ENCODE results near the gene CTAGE9. TPM values are rescaled to one million over a fixed set of nuclear protein-coding genes. Genes with fewer than 3 reads are reported as not detected.

The CTAGE9 gene
- total RNA-seq, 3 donors from 2014 or later: 0.16 TPM; not detected in 2

DNA sequence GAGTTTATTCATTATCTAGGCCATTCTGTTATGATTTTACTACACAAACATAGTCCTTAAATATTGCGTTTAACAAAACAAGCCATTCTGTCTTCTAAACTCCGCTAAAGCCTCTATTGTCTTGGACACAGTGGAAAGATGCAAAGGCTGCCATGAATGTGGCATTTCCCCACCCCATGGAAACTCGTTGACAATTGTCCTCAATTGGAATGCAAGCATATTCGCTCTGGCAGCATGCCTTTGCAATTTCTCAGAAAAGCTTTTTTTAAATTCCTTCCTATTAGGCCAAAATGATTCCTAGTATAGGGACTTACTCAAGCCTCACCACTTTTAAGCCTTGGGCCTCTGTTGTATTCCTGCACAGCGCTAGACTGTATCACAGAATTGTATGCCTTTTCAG is 32.4 kb downstream of the CTAGE9 start:
- H3K27ac ChIP-seq: no peak overlapping the region
- no peak overlapping the region for H3K4me3 ChIP-seq
- no peaks in the 10 kb centered on the region for H3K36me3 ChIP-seq
- no peak for TF ChIP-seq POLR2AphosphoS5 (IDR thresholded peaks at IDR 0.05)
- TF ChIP-seq, protein P1, sequence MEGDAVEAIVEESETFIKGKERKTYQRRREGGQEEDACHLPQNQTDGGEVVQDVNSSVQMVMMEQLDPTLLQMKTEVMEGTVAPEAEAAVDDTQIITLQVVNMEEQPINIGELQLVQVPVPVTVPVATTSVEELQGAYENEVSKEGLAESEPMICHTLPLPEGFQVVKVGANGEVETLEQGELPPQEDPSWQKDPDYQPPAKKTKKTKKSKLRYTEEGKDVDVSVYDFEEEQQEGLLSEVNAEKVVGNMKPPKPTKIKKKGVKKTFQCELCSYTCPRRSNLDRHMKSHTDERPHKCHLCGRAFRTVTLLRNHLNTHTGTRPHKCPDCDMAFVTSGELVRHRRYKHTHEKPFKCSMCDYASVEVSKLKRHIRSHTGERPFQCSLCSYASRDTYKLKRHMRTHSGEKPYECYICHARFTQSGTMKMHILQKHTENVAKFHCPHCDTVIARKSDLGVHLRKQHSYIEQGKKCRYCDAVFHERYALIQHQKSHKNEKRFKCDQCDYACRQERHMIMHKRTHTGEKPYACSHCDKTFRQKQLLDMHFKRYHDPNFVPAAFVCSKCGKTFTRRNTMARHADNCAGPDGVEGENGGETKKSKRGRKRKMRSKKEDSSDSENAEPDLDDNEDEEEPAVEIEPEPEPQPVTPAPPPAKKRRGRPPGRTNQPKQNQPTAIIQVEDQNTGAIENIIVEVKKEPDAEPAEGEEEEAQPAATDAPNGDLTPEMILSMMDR (IDR thresholded peaks at IDR 0.05): no peak
- TF ChIP-seq POLR2A (IDR thresholded peaks at IDR 0.05): no peak
- intact Hi-C loops (cut with DNase I; ENCODE audit: low total_unique reads): no loop called here
- H3K27me3 ChIP-seq: no peaks in the 10 kb centered on the region
- H3K4me1 ChIP-seq: no peaks in the 10 kb centered on the region
- H3K9me3 ChIP-seq: no peaks in the 10 kb centered on the region
- no peak for DNase-seq (ENCODE audit: low spot score in 2 of 2)

DNA sequence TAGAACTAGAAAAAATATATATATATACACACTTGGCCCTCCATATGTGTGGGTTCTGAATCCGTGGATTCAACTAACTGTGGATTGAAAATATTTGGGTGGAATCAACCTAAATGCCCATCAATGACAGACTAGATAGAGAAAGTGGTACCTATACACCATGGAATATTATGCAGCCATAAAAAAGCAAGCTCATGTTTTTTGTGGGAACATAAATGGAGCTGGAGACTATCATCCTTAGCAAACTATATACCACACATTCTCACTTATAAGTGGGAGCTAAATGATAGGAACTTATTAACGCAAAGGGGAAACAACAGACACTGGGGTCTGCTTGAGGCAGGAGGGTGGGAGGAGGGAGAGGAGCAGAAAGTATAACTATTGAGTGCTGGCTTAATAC is 37.6 kb downstream of the CTAGE9 start:
- Histone ChIP-seq H3K4me3 (no peak overlapping the region), H3K9me3 (no peaks in the 10 kb centered on the region), H3K36me3 (no peaks in the 10 kb centered on the region), H3K4me1 (no peaks in the 10 kb centered on the region), H3K27me3 (no peaks in the 10 kb centered on the region), H3K27ac (no peak overlapping the region)
- TF ChIP-seq, protein P1 (IDR thresholded peaks at IDR 0.05): no peak
- TF ChIP-seq POLR2AphosphoS5 (IDR thresholded peaks at IDR 0.05): no peak
- no peak for TF ChIP-seq POLR2A (IDR thresholded peaks at IDR 0.05)
- intact Hi-C loops (cut with DNase I; ENCODE audit: low total_unique reads): no loop called here
- DNase-seq (ENCODE audit: low spot score in 2 of 2): no peak

DNA sequence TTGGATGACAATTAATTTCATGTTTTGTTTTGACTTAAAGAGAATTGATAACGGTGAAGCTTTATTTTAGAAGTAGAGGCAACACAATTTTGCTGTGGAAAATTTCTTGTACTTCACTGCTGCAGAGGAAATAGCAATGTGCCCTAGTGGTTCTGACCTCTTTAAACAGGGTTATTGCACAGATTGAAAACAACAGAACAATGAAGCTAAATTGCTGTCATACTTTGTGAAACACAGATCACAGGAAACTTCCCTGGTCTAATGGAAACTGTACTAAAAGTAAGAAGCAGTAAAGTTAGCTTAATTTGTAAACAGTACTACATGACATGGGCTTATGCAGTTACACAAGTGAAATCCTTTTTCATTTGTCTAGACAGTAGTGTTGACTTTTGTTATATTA is 40.9 kb downstream of the CTAGE9 start:
- no peak overlapping the region for H3K27ac ChIP-seq
- TF ChIP-seq, protein P1 (IDR thresholded peaks at IDR 0.05): no peak
- TF ChIP-seq POLR2AphosphoS5 (IDR thresholded peaks at IDR 0.05) (no peak), POLR2A (IDR thresholded peaks at IDR 0.05) (no peak)

DNA sequence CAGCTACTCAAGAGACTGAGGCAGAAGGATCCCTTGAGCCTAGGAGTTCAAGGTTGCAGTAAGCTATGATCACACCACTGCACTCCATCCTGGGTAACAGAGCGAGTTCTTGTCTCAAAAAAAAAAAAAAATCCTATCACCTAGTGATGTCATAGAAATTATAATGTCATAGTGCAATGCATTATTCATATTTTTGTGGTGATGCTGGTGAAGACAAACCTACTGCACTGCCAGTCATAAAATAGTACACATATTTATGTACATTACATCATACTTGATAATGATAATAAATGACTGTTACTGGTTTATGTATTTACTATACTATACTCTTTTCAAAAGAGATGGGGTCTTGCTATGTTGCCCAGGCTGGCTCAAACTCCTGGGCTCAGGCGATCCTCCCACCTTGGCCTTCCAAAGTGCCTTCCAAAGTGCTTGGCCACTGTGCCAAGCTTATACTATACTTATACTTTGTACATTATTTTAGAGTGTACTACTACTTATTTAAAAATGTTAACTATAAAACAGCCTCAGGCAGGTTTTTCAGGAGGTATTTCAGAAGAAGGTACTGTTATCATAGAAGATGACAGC is 47.1 kb downstream of the CTAGE9 start:
- H3K27ac ChIP-seq: no peak overlapping the region
- TF ChIP-seq POLR2AphosphoS5 (IDR thresholded peaks at IDR 0.05) (no peak), POLR2A (IDR thresholded peaks at IDR 0.05) (no peak)
- TF ChIP-seq, protein P1 (IDR thresholded peaks at IDR 0.05): no peak
- H3K4me1 ChIP-seq: no peaks in the 10 kb centered on the region
- no peaks in the 10 kb centered on the region for H3K27me3 ChIP-seq
- H3K9me3 ChIP-seq: no peaks in the 10 kb centered on the region
- H3K4me3 ChIP-seq: no peak overlapping the region
- DNase-seq (ENCODE audit: low spot score in 2 of 2): no peak
- H3K36me3 ChIP-seq: no peaks in the 10 kb centered on the region
- intact Hi-C loops (cut with DNase I; ENCODE audit: low total_unique reads): no loop called here

More for the DNA sequence above, 40.9 kb downstream of the CTAGE9 start:
- Histone ChIP-seq H3K9me3 (no peaks in the 10 kb centered on the region), H3K27me3 (no peaks in the 10 kb centered on the region), H3K4me1 (no peaks in the 10 kb centered on the region), H3K4me3 (no peak overlapping the region), H3K36me3 (no peaks in the 10 kb centered on the region)
- DNase-seq (ENCODE audit: low spot score in 2 of 2): no peak
- intact Hi-C loops (cut with DNase I; ENCODE audit: low total_unique reads): no loop called here

DNA sequence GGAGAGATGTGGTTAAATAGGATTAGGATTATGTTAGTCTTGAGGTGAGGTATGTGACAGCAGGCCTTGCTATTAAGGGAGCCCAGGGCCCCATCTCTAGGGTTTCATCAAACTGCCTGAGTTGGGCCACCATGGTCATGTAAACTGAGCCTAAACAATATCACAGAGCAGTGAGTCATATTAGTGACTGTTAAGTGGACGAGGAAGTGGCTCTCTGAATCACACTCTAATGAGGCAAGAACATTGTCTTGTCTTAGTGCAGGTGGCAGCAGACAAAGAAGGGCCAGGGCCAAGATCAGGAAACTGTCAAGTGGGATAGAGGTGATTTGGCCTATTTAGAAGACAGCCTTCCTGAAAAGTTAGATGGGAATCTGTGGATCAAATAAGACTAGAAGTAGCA is 50.6 kb downstream of the CTAGE9 start:
- Histone ChIP-seq H3K4me3 (no peak overlapping the region), H3K27me3 (no peaks in the 10 kb centered on the region), H3K27ac (no peak overlapping the region), H3K36me3 (no peaks in the 10 kb centered on the region), H3K4me1 (no peaks in the 10 kb centered on the region), H3K9me3 (no peaks in the 10 kb centered on the region)
- intact Hi-C loops (cut with DNase I; ENCODE audit: low total_unique reads): no loop called here
- TF ChIP-seq POLR2A (IDR thresholded peaks at IDR 0.05) (no peak), POLR2AphosphoS5 (IDR thresholded peaks at IDR 0.05) (no peak)
- TF ChIP-seq, protein P1 (IDR thresholded peaks at IDR 0.05): no peak
- no peak for DNase-seq (ENCODE audit: low spot score in 2 of 2)

Other genes starting within 250 kb of the CTAGE9 start
- gene ARG1, start 137.8 kb downstream of the CTAGE9 start, total RNA-seq: under 1 TPM in 1 of 3 donors, not detected in 2; 0.29 TPM
- gene MED23, start 82.8 kb downstream of the CTAGE9 start, total RNA-seq: 10 to 100 TPM; 23.7 to 61.8 (median 47.5) TPM
- gene ENPP3, start 73.7 kb downstream of the CTAGE9 start, total RNA-seq: 1 to 10 TPM in 2 of 3 donors, under 1 TPM in 1; 0.98 to 1.8 (median 1.8) TPM
- 1 to 10 TPM in 1 of 3 donors, not detected in 2; 1.6 TPM for gene OR2A4, start 9.6 kb downstream of the CTAGE9 start, total RNA-seq
- gene ENPP1, start 97.0 kb upstream of the CTAGE9 start, total RNA-seq: 10 to 100 TPM; 51.2 to 53.8 (median 51.5) TPM
- 100 to 1,000 TPM in 1 of 3 donors, 10 to 100 TPM in 2; 91.1 to 122 (median 95.0) TPM for gene CCN2, start 240.4 kb upstream of the CTAGE9 start, total RNA-seq